Measurements from ENCODE around the gene CLDN10.

- TF ChIP-seq, protein P1, sequence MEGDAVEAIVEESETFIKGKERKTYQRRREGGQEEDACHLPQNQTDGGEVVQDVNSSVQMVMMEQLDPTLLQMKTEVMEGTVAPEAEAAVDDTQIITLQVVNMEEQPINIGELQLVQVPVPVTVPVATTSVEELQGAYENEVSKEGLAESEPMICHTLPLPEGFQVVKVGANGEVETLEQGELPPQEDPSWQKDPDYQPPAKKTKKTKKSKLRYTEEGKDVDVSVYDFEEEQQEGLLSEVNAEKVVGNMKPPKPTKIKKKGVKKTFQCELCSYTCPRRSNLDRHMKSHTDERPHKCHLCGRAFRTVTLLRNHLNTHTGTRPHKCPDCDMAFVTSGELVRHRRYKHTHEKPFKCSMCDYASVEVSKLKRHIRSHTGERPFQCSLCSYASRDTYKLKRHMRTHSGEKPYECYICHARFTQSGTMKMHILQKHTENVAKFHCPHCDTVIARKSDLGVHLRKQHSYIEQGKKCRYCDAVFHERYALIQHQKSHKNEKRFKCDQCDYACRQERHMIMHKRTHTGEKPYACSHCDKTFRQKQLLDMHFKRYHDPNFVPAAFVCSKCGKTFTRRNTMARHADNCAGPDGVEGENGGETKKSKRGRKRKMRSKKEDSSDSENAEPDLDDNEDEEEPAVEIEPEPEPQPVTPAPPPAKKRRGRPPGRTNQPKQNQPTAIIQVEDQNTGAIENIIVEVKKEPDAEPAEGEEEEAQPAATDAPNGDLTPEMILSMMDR (IDR thresholded peaks at IDR 0.05), result no peak
- no peak for TF ChIP-seq TCF7L2 (IDR thresholded peaks at IDR 0.05; ENCODE audit: low read depth, low read length)
These were observed 48.7 kb downstream of the CLDN10 start for GRCh38 chr13:95601216-95601615.
